Measurements from ENCODE around the gene ROM1.
"Not testable (repeated sequence)": the region's sequence is repeated elsewhere in the genome, so short reads cannot be mapped to it uniquely, and the experiment has no call there.

ROM1 gene

DNA sequence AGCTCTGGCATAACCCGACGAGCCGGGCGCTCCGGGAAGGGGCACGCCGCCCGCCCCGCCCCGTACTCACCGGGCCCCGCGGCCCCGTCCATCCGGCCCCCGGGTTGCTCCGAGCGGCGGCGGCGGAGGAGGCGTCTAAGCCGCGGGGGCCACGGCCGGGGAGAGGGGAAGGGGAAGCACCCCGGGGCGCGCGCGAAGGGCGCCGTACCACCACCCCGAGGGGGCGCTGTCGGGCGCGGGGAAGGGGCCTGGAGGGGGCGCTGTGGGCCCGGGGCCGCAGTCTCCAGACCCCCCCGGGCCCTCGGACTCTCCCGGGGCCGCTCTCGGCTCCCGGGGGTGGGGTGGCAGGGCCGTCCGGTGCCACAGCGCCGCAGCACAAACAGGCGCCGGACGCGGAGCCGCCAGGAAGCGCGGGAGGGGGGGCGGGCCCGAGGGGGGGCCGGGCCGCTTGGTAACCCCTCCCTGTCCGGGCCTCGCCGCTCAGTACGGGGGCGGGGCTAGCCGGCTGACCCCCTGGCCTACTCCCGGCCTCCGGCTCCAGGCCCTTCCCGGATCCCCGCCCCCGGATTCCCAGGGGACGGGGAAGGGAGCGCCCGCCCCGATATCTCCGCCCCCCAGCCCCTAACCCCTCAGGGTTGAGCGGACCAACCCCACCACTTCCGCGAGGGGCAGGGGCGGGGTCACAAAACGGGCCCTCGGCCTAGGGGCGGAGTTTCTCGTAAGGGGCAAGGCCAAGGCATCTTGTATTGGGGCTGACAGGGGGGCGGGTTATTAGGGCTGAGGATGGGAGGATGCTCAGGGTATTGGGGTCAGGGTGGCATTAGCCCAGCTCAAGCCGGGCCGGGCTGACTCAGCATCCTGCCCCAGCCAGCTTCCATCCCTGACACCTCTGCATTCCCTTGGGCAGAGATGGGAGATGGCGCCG lies at the start of gene ROM1, which contains the start of gene EML3:
ROM1 (plus strand) TSS at position 892 of the 925 bp plus-strand sequence; CDS start at position 917, 25 bp downstream.
EML3 (minus strand) TSS at position 410 of the 925 bp plus-strand sequence; CDS start at position 92, 318 bp downstream.
- peak; percentile 87 for DNase-seq (ENCODE audit: low spot score)

- no peak for DNase-seq (ENCODE audit: low spot score)
Measured at GRCh38 chr11:62565100-62565802, 47.8 kb upstream of the ROM1 start.

- DNase-seq (ENCODE audit: low spot score), result no peak
Measured at GRCh38 chr11:62566247-62566646, 46.8 kb upstream of the ROM1 start.

GRCh38 chr11:62567018-62567633 lies 45.9 kb upstream of the ROM1 start:
- DNase-seq (ENCODE audit: low spot score), result no peak

DNA sequence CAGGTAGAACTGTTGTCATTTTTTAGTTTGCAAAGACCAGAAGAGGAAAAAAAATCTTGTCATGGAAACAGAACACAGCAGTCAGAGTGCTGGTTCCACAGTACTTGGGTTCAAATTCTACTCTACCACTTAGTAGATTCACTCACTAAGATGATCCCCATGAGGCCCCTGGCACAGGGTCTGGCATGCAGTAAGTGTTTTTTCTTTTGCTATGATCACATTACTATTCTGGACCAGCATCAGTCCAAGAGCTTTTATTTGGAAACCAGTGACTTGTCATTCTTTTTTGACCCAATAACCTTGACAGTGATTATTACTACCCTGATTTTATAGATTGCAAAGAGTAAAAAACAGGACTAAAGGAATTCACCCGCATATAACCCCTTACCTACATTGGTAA lies 43.4 kb upstream of the ROM1 start:
- DNase-seq (ENCODE audit: low spot score), result no peak

GRCh38 chr11:62570903-62571302 lies 42.2 kb upstream of the ROM1 start:
- not testable (repeated sequence) for DNase-seq (ENCODE audit: low spot score)

GRCh38 chr11:62571493-62571892 lies 41.6 kb upstream of the ROM1 start:
- not testable (repeated sequence) for DNase-seq (ENCODE audit: low spot score)

DNA sequence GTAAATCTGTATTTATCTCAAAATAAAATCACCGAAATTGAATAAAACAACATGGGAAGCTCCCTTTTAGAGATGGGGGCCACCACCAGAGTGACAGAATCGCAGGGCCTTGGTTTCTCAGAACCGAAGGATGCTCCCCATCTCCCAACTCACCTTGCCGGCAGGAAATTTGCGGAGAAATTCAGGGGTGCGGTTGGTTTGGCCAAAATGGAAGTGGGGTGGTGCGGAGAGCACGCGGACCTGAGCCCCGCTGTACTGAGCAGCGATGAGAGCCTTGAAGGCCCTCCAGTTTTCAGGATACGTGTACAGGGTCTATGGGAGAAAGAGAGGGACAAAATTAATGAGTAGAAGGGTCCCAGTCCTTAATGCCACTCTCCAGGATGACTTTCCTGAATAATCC lies 40.6 kb upstream of the ROM1 start:
- no peak for DNase-seq (ENCODE audit: low spot score)

GRCh38 chr11:62573006-62573591 lies 40.0 kb upstream of the ROM1 start:
- DNase-seq (ENCODE audit: low spot score), result no peak

GRCh38 chr11:62573592-62574362 lies 39.3 kb upstream of the ROM1 start, which contains the start of gene EEF1G:
Gene EEF1G (minus strand): TSS chr11:62573891. CDS start chr11:62573842, 49 bp downstream.
- DNase-seq (ENCODE audit: low spot score), result peak; percentile 100

- DNase-seq (ENCODE audit: low spot score), result peak; percentile 77
Measured at GRCh38 chr11:62574363-62575071, 38.5 kb upstream of the ROM1 start.

- no peak for DNase-seq (ENCODE audit: low spot score)
Measured at GRCh38 chr11:62575156-62575555, 37.9 kb upstream of the ROM1 start.

GRCh38 chr11:62575837-62576236 lies 37.2 kb upstream of the ROM1 start:
- no peak for DNase-seq (ENCODE audit: low spot score)

- DNase-seq (ENCODE audit: low spot score), result no peak
Measured at GRCh38 chr11:62577046-62577714, 35.9 kb upstream of the ROM1 start.

DNA sequence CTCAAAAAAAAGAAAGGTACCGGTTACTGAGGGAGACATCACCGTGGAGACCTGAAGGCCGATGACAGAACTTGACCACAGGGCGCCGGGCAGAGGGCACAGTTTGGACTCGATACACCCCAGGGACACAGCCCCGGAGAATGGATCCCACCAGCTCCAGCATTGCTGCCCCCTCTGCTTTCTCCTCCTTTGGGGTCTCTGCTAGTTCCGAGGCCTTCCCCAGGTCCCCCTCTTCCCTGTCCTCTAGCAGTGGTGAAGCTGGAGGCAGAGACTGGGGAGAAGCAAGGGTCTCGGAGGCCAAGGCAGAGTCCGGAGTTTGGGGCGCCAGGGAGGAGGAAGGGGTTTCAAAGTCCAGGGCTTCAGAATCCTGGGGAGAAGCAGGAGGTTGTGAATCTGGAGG lies 34.5 kb upstream of the ROM1 start:
- DNase-seq (ENCODE audit: low spot score), result no peak

DNA sequence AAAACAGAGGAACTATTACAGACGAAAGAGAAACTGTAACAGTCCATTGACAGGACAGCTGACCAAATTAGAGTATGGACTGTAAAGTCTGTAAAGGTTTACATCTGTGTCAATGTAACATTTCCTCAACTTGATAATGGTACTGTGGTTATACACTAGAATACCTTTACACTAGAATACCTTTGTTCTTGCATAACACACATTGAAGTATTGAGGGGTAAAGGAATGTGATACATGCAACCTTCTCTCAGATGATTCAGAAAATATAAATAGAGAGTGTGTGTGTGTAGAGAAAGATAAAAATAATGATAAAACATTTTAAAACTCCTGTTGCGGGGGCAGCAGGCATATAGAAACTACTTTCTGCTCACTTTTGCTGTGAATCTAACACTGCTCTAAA lies 33.8 kb upstream of the ROM1 start:
- peak; percentile 41 for DNase-seq (ENCODE audit: low spot score)

- no peak for DNase-seq (ENCODE audit: low spot score)
Measured at GRCh38 chr11:62580959-62581715, 31.9 kb upstream of the ROM1 start.

DNA sequence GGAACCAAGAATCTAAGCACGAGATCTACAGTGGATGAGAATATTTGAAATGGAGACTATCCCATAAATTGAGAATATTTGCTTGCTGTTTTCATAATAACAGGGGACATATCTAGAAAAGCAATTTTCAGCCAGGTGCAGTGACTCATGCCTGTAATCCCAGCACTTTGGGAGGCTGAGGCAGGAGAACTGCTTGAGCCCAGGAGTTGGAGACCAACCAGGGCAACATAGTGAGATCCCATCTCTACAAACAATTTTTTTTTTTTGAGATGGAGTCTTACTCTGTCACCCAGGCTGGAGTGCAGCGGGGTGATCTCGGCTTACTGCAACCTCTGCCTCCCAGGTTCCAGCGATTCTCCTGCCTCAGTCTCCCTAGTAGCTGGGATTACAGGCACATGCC lies 31.3 kb upstream of the ROM1 start:
- not testable (repeated sequence) for DNase-seq (ENCODE audit: low spot score)

DNA sequence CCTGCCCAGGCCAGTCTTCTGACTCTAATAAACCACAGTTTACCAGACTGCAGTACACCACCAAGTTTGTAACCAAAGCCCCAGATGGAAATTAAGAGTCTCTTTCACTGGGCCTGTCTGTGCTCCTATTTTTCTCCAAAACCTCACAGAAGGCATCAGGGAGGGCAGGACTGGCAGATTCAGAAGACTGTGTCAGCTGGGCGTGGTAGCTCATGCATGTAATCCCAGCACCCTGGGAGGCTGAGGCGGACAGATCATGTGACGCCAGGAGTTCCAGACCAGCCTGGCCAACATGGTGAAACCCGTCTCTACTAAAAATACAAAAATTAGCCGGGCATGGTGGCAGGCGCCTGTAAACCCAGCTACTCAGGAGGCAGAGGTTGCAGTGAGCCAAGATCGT lies 27.7 kb upstream of the ROM1 start:
- DNase-seq (ENCODE audit: low spot score), result not testable (repeated sequence)

All from putamen (tissue), 1 donor.